NCI-H1930 (cell line): ENCODE measurements around the gene C19orf44.
A peak's percentile ranks its signal among the peaks of the same experiment; 100 is the strongest.
"Not testable (repeated sequence)": the region's sequence is repeated elsewhere in the genome, so short reads cannot be mapped to it uniquely, and the experiment has no call there.

ENCODE experiments used
- DNase-seq, 2 experiments: peaks; one replicate each; lab custom pipeline; 2025; lab: John Stamatoyannopoulos, UW

The C19orf44 gene

GRCh38 chr19:16495982-16496612, at the start of gene C19orf44, which contains the start of gene CALR3:
Gene C19orf44, plus strand, starts transcription at chr19:16496394. Its CDS starts 4,399 bp downstream, at chr19:16500793.
Gene CALR3, minus strand, starts transcription at chr19:16496167. Its CDS starts 38 bp downstream, at chr19:16496129.
- peak; percentile 92 to 94 for DNase-seq

GRCh38 chr19:16446724-16447368, 49.3 kb upstream of the C19orf44 start:
- no peak for DNase-seq

GRCh38 chr19:16448872-16449271, 47.3 kb upstream of the C19orf44 start:
- DNase-seq, result not testable (repeated sequence)

- no peak for DNase-seq
Observed at GRCh38 chr19:16449330-16449961, 46.7 kb upstream of the C19orf44 start.

GRCh38 chr19:16452325-16452724, 43.9 kb upstream of the C19orf44 start:
- DNase-seq, result no peak

- no peak for DNase-seq
Observed at GRCh38 chr19:16454351-16454918, 41.8 kb upstream of the C19orf44 start.

- DNase-seq, result no peak
Observed at GRCh38 chr19:16455489-16455888, 40.7 kb upstream of the C19orf44 start.

GRCh38 chr19:16456652-16457194, 39.5 kb upstream of the C19orf44 start:
- no peak for DNase-seq

- no peak for DNase-seq
Observed at GRCh38 chr19:16457195-16457953, 38.8 kb upstream of the C19orf44 start.

GRCh38 chr19:16457954-16458331, 38.3 kb upstream of the C19orf44 start:
- no peak for DNase-seq

GRCh38 chr19:16458391-16459341, 37.5 kb upstream of the C19orf44 start:
- DNase-seq, result no peak

- DNase-seq, result no peak
Observed at GRCh38 chr19:16459680-16460079, 36.5 kb upstream of the C19orf44 start.

- no peak for DNase-seq
Observed at GRCh38 chr19:16460454-16460853, 35.7 kb upstream of the C19orf44 start.

GRCh38 chr19:16461630-16462051, 34.6 kb upstream of the C19orf44 start:
- DNase-seq, result no peak

- DNase-seq, result no peak
Observed at GRCh38 chr19:16462757-16463250, 33.4 kb upstream of the C19orf44 start.

- DNase-seq, result no peak
Observed at GRCh38 chr19:16463341-16463990, 32.7 kb upstream of the C19orf44 start.

GRCh38 chr19:16463991-16464575, 32.1 kb upstream of the C19orf44 start:
- DNase-seq, result no peak

- no peak for DNase-seq
Observed at GRCh38 chr19:16465239-16465638, 31.0 kb upstream of the C19orf44 start.

- not testable (repeated sequence) for DNase-seq
Observed at GRCh38 chr19:16466802-16467427, 29.3 kb upstream of the C19orf44 start.
